Gastroesophageal sphincter (tissue), 3 donors: ENCODE measurements around the gene CACNA1I.

Experiments used
- CTCF ChIP-seq, 4 experiments: fragments of 200-600 bp in 2 of 4; fragments of 450-650 bp in 2 of 4; sonication (generic) in 1 of 4; IDR thresholded peaks; one replicate each; pipeline ENCODE4 v1.5.1; 2017 to 2019; ENCODE audit warnings: antibody characterized with exemption in 4 of 4, mild to moderate bottlenecking in 2 of 4, moderate library complexity in 2 of 4
- EP300 ChIP-seq: sonication (generic); formaldehyde crosslinking; IDR thresholded peaks from one replicate; pipeline ENCODE4 v1.6.1; 2017; ENCODE audit warnings: antibody characterized with exemption, mild to moderate bottlenecking

- TF ChIP-seq CTCF (IDR thresholded peaks at IDR 0.05) (no peak), EP300 (no peak)
Measured at GRCh38 chr22:39589875-39590274, 19.3 kb downstream of the CACNA1I start.
